ENCODE measurements around the gene PKHD1. TPM values are rescaled to one million over a fixed set of nuclear protein-coding genes. Genes with fewer than 3 reads are reported as not detected.

PKHD1 gene
- total and polyA plus RNA-seq, 2 of the 13 experiments (the other 11 are each of a cell fraction or from before 2014, with no cell fraction given) = 0.01 to 0.13 TPM

DNA sequence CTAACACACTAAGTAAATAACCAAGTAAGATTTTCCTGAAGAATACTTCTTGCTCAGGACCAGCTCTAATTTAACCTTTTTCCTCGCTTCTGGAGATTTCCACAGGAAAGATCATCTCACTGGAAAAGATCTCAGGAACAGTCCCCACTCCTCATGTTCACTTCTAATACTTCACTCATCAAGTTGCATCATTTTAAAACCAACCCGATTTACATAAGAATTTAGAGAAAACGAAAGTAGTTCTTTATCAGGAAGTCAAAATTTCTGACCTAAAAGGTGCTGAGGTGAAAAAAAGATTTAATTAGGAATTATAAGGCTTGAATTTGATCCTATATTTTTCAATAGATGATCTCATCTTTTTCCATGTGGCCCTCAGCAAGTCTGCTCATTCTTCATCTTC, 46.6 kb upstream of the PKHD1 start:
- no peak overlapping the region for H2AFZ ChIP-seq (ENCODE audit: low read length)
- FAIRE-seq (no peak), DNase-seq (ENCODE audit: low spot score) (no peak), ATAC-seq (no peak)
- no peak overlapping the region for H3K4me3 ChIP-seq (replicated peaks in 1 of 3; ENCODE audit: insufficient read depth in 1 of 3, low read depth in 2 of 3, low read length in 3 of 3)
- no peak overlapping the region for H3K27ac ChIP-seq (ENCODE audit: extremely low read length, insufficient read depth, low read length)
- H3K27me3 ChIP-seq (ENCODE audit: control insufficient read depth in 1 of 2, insufficient read depth in 2 of 2, low read length in 2 of 2) = peaks cover 2 to 27% of the 10 kb centered on the region in 2 experiments; a peak in 2 of 5 replicates
- no peaks in the 10 kb centered on the region for H3K36me3 ChIP-seq (replicated peaks in 1 of 2; ENCODE audit: control insufficient read depth in 1 of 2, insufficient read depth in 2 of 2, low read length in 2 of 2)
- BruUV-seq (replicated peaks) = no TSS peak
- no peak overlapping the region for H3K4me2 ChIP-seq (ENCODE audit: low read depth, low read length)
- TF ChIP-seq ZNF782 (CRISPR knock-in tag; IDR thresholded peaks at IDR 0.05; ENCODE audit: borderline replicate concordance) = no peak
- TF ChIP-seq ZSCAN5A (CRISPR knock-in tag; IDR thresholded peaks at IDR 0.05; ENCODE audit: borderline replicate concordance) = no peak
- no peak for TF ChIP-seq JARID2 (CRISPR knock-in tag; IDR thresholded peaks at IDR 0.05; ENCODE audit: insufficient replicate concordance)
- TF ChIP-seq, protein P1, sequence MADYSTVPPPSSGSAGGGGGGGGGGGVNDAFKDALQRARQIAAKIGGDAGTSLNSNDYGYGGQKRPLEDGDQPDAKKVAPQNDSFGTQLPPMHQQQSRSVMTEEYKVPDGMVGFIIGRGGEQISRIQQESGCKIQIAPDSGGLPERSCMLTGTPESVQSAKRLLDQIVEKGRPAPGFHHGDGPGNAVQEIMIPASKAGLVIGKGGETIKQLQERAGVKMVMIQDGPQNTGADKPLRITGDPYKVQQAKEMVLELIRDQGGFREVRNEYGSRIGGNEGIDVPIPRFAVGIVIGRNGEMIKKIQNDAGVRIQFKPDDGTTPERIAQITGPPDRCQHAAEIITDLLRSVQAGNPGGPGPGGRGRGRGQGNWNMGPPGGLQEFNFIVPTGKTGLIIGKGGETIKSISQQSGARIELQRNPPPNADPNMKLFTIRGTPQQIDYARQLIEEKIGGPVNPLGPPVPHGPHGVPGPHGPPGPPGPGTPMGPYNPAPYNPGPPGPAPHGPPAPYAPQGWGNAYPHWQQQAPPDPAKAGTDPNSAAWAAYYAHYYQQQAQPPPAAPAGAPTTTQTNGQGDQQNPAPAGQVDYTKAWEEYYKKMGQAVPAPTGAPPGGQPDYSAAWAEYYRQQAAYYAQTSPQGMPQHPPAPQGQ (CRISPR knock-in tag; IDR thresholded peaks at IDR 0.05; ENCODE audit: borderline replicate concordance) = no peak
- no peak for TF ChIP-seq ZNF382 (CRISPR knock-in tag; IDR thresholded peaks at IDR 0.05; ENCODE audit: borderline replicate concordance)
- no peak for TF ChIP-seq MED1 (CRISPR knock-in tag; IDR thresholded peaks at IDR 0.05)
- no peak for TF ChIP-seq RAD51 (IDR thresholded peaks at IDR 0.05; ENCODE audit: borderline replicate concordance)
- TF ChIP-seq, protein P2, sequence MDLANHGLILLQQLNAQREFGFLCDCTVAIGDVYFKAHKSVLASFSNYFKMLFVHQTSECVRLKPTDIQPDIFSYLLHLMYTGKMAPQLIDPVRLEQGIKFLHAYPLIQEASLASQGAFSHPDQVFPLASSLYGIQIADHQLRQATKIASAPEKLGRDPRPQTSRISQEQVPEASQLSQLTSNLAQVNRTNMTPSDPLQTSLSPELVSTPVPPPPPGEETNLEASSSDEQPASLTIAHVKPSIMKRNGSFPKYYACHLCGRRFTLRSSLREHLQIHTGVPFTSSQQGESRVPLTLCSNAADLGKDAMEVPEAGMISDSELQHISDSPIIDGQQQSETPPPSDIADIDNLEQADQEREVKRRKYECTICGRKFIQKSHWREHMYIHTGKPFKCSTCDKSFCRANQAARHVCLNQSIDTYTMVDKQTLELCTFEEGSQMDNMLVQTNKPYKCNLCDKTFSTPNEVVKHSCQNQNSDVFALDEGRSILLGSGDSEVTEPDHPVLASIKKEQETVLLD (CRISPR knock-in tag; IDR thresholded peaks at IDR 0.05; ENCODE audit: low read depth) = no peak
- TF ChIP-seq HOXA7 (CRISPR knock-in tag; IDR thresholded peaks at IDR 0.05) = no peak
- no peak for TF ChIP-seq GABPA (IDR thresholded peaks at IDR 0.05; ENCODE audit: low read depth, low read length)
- no peak for TF ChIP-seq GABPA (CRISPR knock-in tag; IDR thresholded peaks at IDR 0.05; ENCODE audit: low read depth)
- TF ChIP-seq ELK4 (CRISPR knock-in tag; IDR thresholded peaks at IDR 0.05; ENCODE audit: borderline replicate concordance) = no peak
- TF ChIP-seq KAT2B (IDR thresholded peaks at IDR 0.05; ENCODE audit: borderline replicate concordance, low read depth, low read length) = no peak
- no peak for TF ChIP-seq PHF8 (CRISPR knock-in tag; IDR thresholded peaks at IDR 0.05)
- no peak for TF ChIP-seq ZSCAN21 (CRISPR knock-in tag; IDR thresholded peaks at IDR 0.05; ENCODE audit: borderline replicate concordance)
- TF ChIP-seq, protein P3, sequence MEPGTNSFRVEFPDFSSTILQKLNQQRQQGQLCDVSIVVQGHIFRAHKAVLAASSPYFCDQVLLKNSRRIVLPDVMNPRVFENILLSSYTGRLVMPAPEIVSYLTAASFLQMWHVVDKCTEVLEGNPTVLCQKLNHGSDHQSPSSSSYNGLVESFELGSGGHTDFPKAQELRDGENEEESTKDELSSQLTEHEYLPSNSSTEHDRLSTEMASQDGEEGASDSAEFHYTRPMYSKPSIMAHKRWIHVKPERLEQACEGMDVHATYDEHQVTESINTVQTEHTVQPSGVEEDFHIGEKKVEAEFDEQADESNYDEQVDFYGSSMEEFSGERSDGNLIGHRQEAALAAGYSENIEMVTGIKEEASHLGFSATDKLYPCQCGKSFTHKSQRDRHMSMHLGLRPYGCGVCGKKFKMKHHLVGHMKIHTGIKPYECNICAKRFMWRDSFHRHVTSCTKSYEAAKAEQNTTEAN (CRISPR knock-in tag; conservative IDR thresholded peaks at IDR 0.05) = no peak
- TF ChIP-seq NFYB (CRISPR knock-in tag; IDR thresholded peaks at IDR 0.05) = no peak
- no peak for TF ChIP-seq ZNF619 (CRISPR knock-in tag; IDR thresholded peaks at IDR 0.05)
- TF ChIP-seq ZNF557 (CRISPR knock-in tag; IDR thresholded peaks at IDR 0.05) = no peak
- no peak for TF ChIP-seq GPN1 (CRISPR knock-in tag; IDR thresholded peaks at IDR 0.05; ENCODE audit: borderline replicate concordance)
- H3K4me1 ChIP-seq (ENCODE audit: insufficient read depth, low read length) = no peaks in the 10 kb centered on the region
- no peaks in the 10 kb centered on the region for H4K20me1 ChIP-seq (ENCODE audit: insufficient read depth, low read length)
- in situ Hi-C loops (cut with HindIII; ENCODE audit: extremely low pct_ligation_motif_present, low pct_unique_long_range_greater_than_20kb) (no loop called here), intact Hi-C loops (cut with micrococcal nuclease; ENCODE audit: unreplicated experiment) (no loop called here)
- no peaks in the 10 kb centered on the region for H3K9me3 ChIP-seq (ENCODE audit: low read length)
- POLR2A ChIA-PET = no interaction called here
- 8% methylated on average over 3 of the region's 3 CpGs for WGBS (ENCODE audit: low lambda C conversion rate)
- CTCF ChIA-PET (ENCODE audit: low intra/inter-chr PET ratio, low total read pairs) = no interaction called here
- no peak overlapping the region for H3K9ac ChIP-seq (ENCODE audit: insufficient read depth, low read depth, low read length)
- H3K79me2 ChIP-seq (ENCODE audit: insufficient read depth, low read length) = no peaks in the 10 kb centered on the region

Data from HepG2 (cell line).